K562 (cell line): ENCODE measurements around the gene LAMB4. TPM values are rescaled to one million over a fixed set of nuclear protein-coding genes. Genes with fewer than 3 reads are reported as not detected.

ENCODE experiments used
- BRF1 ChIP-seq: IDR thresholded peaks from 3 replicates; pipeline ENCODE4 v1.6.1; 2011; ENCODE audit warnings: borderline replicate concordance, mild to moderate bottlenecking; ENCODE audit not compliant: insufficient read length; ENCODE audit errors: extremely low read depth
- E2F8 ChIP-seq: fragments of 450-650 bp; IDR thresholded peaks from 2 replicates; pipeline ENCODE4 v1.7.1; 2018; ENCODE audit warnings: mild to moderate bottlenecking, low read depth; ENCODE audit not compliant: partially characterized antibody
- MEIS2 ChIP-seq: fragments of 450-650 bp; IDR thresholded peaks from 2 replicates; pipeline ENCODE4 v1.6.1; 2014; ENCODE audit warnings: mild to moderate bottlenecking; ENCODE audit not compliant: partially characterized antibody
- PBX2 ChIP-seq, 2 experiments: IDR thresholded peaks in 1 of 2; conservative IDR thresholded peaks in 1 of 2; 2 replicates each; pipeline ENCODE4 v1.6.1; 2016; ENCODE audit warnings: low read depth in 2 of 2, mild to moderate bottlenecking in 1 of 2, missing compliant biosample characterization in 1 of 2, missing genetic modification characterization in 1 of 2, moderate library complexity in 1 of 2
- PHF8 ChIP-seq: fragments of 200-600 bp; sonication (generic); IDR thresholded peaks from 2 replicates; pipeline ENCODE4 v1.6.1; 2012; ENCODE audit warnings: mixed run types, mild to moderate bottlenecking, inconsistent platforms, low read length, moderate library complexity, borderline replicate concordance
- RAD21 ChIP-seq, 2 experiments: fragments of 250-450 bp in 1 of 2; fragments of 450-650 bp in 1 of 2; sonication (Bioruptor Pico) in 1 of 2; formaldehyde crosslinking in 1 of 2; IDR thresholded peaks in 1 of 2; conservative IDR thresholded peaks in 1 of 2; 2 replicates each; pipeline versions ENCODE4 v1.4.0 to v1.8.0; 2020 to 2022; ENCODE audit warnings: mild to moderate bottlenecking in 2 of 2, moderate library complexity in 1 of 2
- SNRNP70 ChIP-seq: fragments of 200-400 bp; formaldehyde crosslinking; optimal IDR thresholded peaks from 2 replicates; pipeline ENCODE3; 2017; ENCODE audit warnings: low read depth, low read length
- TRIM25 ChIP-seq: fragments of 450-650 bp; IDR thresholded peaks from 2 replicates; pipeline ENCODE4 v1.7.0; 2016; ENCODE audit warnings: borderline replicate concordance
- U2AF2 ChIP-seq: fragments of 200-400 bp; formaldehyde crosslinking; optimal IDR thresholded peaks from 2 replicates; pipeline ENCODE3; 2017; ENCODE audit warnings: low read depth, mild to moderate bottlenecking, low read length
- ZNF121 ChIP-seq: sonication (generic); formaldehyde crosslinking; conservative IDR thresholded peaks from 2 replicates; pipeline ENCODE4 v1.8.0; 2022; ENCODE audit warnings: missing genetic modification reagents
- ZNF311 ChIP-seq: fragments of 250-450 bp; sonication (Bioruptor Pico); IDR thresholded peaks from 2 replicates; pipeline ENCODE4 v1.4.0; 2020; ENCODE audit warnings: mild to moderate bottlenecking, moderate library complexity
- ZNF780A ChIP-seq: fragments of 250-450 bp; sonication (Bioruptor Pico); IDR thresholded peaks from 2 replicates; pipeline ENCODE4 v1.5.0; 2021; ENCODE audit warnings: mild to moderate bottlenecking
- ZNF830 ChIP-seq: fragments of 250-450 bp; sonication (Bioruptor Pico); IDR thresholded peaks from 2 replicates; pipeline ENCODE4 v1.5.0; 2021; ENCODE audit warnings: mild to moderate bottlenecking
- polyA plus RNA-seq, 8 experiments: library from polyadenylated mRNA; depleted of rRNA in 4 of 8; stranded (reverse) in 5 of 8; unstranded in 3 of 8; fragments of >200 nt; fragmentation: Nextera tagmentation in 2 of 8; fragmentation: Illumina TruSeq in 1 of 8; extraction: Ambion mirVana in 2 of 8; extraction: Trizol in 1 of 8; gene quantifications; 2 replicates each; pipeline versions ENCODE4 v1.2.1 to v1.2.3, GENCODE V29; 2011 to 2014; ENCODE audit warnings: inconsistent platforms in 1 of 8, missing spikeins in 1 of 8
- total RNA-seq, 7 experiments: library from RNA; depleted of rRNA in 6 of 7; stranded (reverse); fragments of >200 nt in 6 of 7; fragmentation: Illumina TruSeq in 2 of 7; extraction: Trizol in 2 of 7; gene quantifications; 2 replicates each; pipeline versions ENCODE4 v1.2.1 to v1.2.3, GENCODE V29; 2011 to 2021; ENCODE audit warnings: low replicate concordance in 1 of 7
- TF ChIP-seq, protein P1 (sequence below): fragments of 450-650 bp; IDR thresholded peaks from 2 replicates; pipeline ENCODE4 v1.6.1; 2016
- TF ChIP-seq, protein P2 (sequence below), 3 experiments: IDR thresholded peaks in 2 of 3; conservative IDR thresholded peaks in 1 of 3; 2 replicates each; pipeline ENCODE4 v1.5.1; 2011 to 2012; ENCODE audit warnings: low read length in 3 of 3, mild to moderate bottlenecking in 3 of 3, control low read depth in 2 of 3, improper control_type of control experiment in 1 of 3, inconsistent platforms in 1 of 3, low read depth in 1 of 3, mixed read lengths in 1 of 3, moderate library complexity in 1 of 3; ENCODE audit not compliant: insufficient read depth in 2 of 3

The LAMB4 gene
- total and polyA plus RNA-seq, 9 of the 15 experiments (the other 6 are each of a cell fraction or from before 2014, with no cell fraction given), result 0.06 to 0.13 (median 0.07) TPM; not detected in 6

DNA sequence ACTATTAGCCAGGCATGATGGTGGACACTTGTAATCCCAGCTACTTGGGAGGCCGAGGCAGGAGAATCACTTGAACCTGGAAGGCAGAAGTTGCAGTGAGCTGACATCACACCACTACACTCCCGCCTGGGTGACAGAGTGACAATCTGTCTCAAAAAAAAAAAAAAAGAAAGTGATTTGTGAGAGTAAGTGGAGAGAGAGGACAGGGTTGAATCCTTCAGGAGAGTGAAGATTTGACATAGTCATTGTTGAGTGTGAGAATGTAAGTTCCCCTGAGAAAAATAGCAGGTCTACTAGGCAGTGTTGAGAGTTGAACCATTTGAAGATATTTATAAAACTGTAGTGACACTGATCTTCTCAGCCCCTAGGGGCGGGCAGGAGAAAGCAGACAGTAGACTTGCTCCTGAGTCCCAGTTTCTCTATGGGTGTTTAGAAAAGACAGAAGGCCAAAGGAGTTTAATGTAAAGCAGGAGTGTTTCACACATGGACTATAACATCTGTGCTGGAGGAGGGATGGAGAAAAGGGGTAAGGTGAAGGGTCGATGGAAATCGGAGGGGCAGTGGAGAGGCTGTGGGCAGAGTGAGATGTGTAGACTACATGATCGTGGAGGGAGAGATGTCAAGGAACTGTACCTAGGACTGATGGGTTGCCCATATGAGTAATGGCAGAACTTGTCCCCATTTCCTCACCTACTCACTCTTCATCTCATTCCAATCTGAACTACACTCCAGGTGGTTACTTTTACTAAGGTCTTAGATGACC is 13.7 kb upstream of the LAMB4 start (continued):
- TF ChIP-seq PBX2 (CRISPR knock-in tag; IDR thresholded peaks at IDR 0.05; ENCODE audit: low read depth) (no peak), PBX2 (tag; conservative IDR thresholded peaks at IDR 0.05; ENCODE audit: low read depth) (peak; percentile 85), U2AF2 (no peak), TRIM25 (no peak), ZNF311 (no peak), ZNF121 (no peak), ZNF780A (CRISPR knock-in tag) (no peak), ZNF830 (CRISPR knock-in tag) (no peak), MEIS2 (peak; percentile 40), BRF1 (no peak), RAD21 (CRISPR knock-in tag; conservative IDR thresholded peaks at IDR 0.05 in 1 of 2, IDR thresholded peaks at IDR 0.05 in 1 of 2) (peak in 1 of 2 experiments; percentile 40; a peak in 2 of 4 replicates), SNRNP70 (no peak), E2F8 (no peak), PHF8 (0 out of 2 replicates have a peak, but pooled peaks have one; percentile 8)
- TF ChIP-seq, protein P1, sequence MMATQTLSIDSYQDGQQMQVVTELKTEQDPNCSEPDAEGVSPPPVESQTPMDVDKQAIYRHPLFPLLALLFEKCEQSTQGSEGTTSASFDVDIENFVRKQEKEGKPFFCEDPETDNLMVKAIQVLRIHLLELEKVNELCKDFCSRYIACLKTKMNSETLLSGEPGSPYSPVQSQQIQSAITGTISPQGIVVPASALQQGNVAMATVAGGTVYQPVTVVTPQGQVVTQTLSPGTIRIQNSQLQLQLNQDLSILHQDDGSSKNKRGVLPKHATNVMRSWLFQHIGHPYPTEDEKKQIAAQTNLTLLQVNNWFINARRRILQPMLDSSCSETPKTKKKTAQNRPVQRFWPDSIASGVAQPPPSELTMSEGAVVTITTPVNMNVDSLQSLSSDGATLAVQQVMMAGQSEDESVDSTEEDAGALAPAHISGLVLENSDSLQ, result peak; percentile 39
- TF ChIP-seq, protein P2, sequence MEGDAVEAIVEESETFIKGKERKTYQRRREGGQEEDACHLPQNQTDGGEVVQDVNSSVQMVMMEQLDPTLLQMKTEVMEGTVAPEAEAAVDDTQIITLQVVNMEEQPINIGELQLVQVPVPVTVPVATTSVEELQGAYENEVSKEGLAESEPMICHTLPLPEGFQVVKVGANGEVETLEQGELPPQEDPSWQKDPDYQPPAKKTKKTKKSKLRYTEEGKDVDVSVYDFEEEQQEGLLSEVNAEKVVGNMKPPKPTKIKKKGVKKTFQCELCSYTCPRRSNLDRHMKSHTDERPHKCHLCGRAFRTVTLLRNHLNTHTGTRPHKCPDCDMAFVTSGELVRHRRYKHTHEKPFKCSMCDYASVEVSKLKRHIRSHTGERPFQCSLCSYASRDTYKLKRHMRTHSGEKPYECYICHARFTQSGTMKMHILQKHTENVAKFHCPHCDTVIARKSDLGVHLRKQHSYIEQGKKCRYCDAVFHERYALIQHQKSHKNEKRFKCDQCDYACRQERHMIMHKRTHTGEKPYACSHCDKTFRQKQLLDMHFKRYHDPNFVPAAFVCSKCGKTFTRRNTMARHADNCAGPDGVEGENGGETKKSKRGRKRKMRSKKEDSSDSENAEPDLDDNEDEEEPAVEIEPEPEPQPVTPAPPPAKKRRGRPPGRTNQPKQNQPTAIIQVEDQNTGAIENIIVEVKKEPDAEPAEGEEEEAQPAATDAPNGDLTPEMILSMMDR (IDR thresholded peaks at IDR 0.05 in 2 of 3, conservative IDR thresholded peaks at IDR 0.05 in 1 of 3; ENCODE audit: insufficient read depth in 2 of 3, low read depth in 1 of 3, low read length in 3 of 3), result peak; percentile 40 to 56 (median 50)
